C4-2B (cell line): ENCODE results near the gene LTB4R2.

Source experiments
- H3K27ac ChIP-seq: fragments of 450-650 bp; 2 replicates; pipeline ENCODE4 v1.5.1; 2017
- CTCF ChIP-seq: fragments of 450-650 bp; conservative IDR thresholded peaks from 2 replicates; pipeline ENCODE4 v1.5.1; 2017; ENCODE audit warnings: mild to moderate bottlenecking
- ZFX ChIP-seq: fragments of 450-650 bp; IDR thresholded peaks from 2 replicates; pipeline ENCODE4 v1.6.1; 2017

Gene LTB4R2

DNA sequence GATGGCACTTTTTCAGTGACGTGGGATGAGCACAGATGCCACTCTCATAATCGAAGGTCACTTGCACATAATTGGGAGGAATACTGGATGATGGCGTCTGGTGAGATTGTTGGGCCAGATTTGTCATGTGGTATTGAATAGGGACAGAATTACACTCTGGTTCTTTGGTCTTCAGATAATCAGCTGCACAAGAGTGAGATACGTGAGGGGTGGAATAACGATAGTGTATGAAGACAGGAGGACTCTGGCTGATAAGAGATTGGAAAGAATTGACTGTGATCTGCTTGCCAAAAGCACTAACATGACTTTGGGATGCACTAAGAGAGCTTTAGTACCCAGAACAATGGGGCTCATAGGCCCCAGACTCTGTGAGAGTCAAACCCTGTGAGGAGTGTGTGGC, 31.5 kb upstream of the LTB4R2 start:
- no peak overlapping the region for H3K27ac ChIP-seq
- no peak for TF ChIP-seq ZFX
- TF ChIP-seq CTCF, result no peak

DNA sequence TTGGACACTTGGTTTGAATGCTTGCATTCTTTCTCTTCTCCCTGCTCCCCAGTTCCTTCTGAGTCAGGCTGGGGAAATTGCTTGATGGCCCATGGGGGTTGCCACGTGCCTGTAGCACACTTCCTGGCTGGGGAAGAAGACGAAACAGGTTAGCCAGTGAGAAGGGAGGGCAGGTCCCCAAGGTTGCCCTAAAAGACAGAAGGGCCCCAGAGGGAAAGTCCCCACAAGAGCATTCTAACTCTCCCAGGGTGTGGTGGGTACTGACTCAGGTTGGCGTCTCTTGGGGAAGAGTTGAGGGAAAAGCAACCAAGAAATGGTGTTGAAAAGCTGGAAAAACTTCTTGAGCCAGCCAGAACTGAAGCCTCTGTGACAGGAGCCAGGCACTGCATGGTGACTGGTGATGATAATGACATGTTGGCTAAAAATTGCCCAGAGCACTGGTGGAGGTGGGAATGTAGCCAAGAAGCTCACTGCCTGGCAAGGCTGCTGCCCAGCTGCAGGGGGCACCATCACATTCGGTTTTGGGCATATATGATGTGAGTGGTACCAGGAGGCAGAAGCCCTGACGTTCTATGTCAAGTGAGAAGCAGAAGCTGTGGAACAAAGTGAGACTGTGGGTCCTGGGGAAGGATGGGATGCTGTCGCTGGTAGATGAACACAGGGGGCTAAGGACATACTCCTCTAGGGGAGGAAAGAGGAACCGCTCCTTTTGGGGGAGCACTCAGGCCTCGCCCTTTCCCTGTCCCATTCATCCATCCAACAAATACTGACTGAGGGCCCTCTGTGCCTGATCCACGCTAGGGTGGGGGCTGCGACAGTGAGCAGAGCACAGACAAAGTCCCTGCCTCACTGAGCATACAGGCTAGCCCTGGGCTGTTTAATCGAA, 30.4 kb upstream of the LTB4R2 start:
- no peak overlapping the region for H3K27ac ChIP-seq
- no peak; the same call in 1 of the 2 replicates for TF ChIP-seq CTCF
- TF ChIP-seq ZFX, result no peak

GRCh38 chr14:24280797-24281460, 29.0 kb upstream of the LTB4R2 start:
- no peak overlapping the region for H3K27ac ChIP-seq

DNA sequence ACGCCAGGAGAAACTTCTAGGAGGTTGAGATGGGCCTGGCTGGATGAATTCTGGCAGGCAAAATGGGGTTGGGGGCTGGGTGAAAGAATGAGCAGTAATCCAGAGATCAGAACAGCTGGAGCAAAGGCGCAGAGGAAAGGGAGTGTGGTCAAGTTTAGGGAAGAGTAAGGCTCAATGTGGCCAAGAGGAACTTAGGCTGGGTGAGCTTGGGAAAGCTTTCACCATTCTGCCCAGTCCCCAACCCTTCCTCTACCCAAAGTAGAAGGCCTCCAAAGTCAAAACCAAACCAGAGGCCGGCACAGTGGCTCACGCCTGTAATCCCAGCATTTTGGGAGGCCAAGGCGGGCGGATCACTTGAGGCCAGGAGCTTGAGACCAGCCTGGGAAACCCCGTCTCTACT, 28.3 kb upstream of the LTB4R2 start:
- no peak for TF ChIP-seq CTCF
- no peak for TF ChIP-seq ZFX
- no peak overlapping the region for H3K27ac ChIP-seq

More at GRCh38 chr14:24280797-24281460, 29.0 kb upstream of the LTB4R2 start:
- no peak for TF ChIP-seq CTCF
- no peak for TF ChIP-seq ZFX

GRCh38 chr14:24282736-24283135, 27.2 kb upstream of the LTB4R2 start:
- H3K27ac ChIP-seq, result no peak overlapping the region
- TF ChIP-seq ZFX (no peak), CTCF (no peak)

GRCh38 chr14:24283796-24284460, 26.0 kb upstream of the LTB4R2 start:
- TF ChIP-seq CTCF (no peak), ZFX (no peak)
- no peak overlapping the region for H3K27ac ChIP-seq

- no peak for TF ChIP-seq ZFX
- no peak for TF ChIP-seq CTCF
- H3K27ac ChIP-seq, result no peak overlapping the region
Measured at GRCh38 chr14:24284501-24285035, 25.4 kb upstream of the LTB4R2 start.
